ENCODE data around the gene PRPH.
A peak's percentile ranks its signal among the peaks of the same experiment; 100 is the strongest.

Gene PRPH

DNA sequence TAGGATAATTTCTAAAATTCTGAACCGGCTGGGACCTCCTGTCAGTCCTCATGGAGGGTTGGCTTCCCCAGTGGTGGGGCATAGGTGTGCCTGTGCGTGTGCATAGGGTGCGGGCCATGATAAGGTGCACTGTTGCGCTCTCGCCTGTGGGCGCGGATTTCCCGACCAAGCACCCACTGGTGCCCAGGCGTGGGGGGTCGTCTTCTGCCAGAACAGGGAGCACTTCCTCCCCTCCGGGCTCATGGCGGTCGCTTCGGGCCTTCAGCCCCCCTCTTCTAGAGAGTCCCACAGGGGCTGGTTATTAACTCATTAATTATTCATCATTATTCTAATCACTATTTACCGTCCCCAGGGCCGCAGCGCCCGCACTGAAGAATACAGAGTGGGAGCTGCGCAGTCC lies 39.3 kb downstream of the PRPH start:
- no peak for DNase-seq

DNA sequence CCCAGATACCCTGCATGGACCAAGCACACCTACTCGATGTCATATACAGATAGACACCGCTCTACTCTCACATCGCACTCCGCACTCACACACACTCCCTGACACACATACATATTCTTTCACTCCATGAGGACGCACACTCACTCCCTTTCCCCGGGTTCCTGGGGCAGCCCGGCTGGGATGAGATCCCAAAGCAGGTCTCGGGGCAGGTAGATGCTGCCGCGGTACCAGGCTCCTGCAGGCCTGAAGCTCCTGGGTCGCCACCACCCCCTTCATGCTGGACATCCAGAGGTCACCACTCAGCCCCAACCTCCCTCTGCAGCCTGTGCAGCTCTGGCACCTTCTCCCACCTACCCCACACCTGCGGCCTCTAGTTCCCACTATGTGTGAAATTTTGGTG lies 39.7 kb downstream of the PRPH start:
- no peak for DNase-seq

DNA sequence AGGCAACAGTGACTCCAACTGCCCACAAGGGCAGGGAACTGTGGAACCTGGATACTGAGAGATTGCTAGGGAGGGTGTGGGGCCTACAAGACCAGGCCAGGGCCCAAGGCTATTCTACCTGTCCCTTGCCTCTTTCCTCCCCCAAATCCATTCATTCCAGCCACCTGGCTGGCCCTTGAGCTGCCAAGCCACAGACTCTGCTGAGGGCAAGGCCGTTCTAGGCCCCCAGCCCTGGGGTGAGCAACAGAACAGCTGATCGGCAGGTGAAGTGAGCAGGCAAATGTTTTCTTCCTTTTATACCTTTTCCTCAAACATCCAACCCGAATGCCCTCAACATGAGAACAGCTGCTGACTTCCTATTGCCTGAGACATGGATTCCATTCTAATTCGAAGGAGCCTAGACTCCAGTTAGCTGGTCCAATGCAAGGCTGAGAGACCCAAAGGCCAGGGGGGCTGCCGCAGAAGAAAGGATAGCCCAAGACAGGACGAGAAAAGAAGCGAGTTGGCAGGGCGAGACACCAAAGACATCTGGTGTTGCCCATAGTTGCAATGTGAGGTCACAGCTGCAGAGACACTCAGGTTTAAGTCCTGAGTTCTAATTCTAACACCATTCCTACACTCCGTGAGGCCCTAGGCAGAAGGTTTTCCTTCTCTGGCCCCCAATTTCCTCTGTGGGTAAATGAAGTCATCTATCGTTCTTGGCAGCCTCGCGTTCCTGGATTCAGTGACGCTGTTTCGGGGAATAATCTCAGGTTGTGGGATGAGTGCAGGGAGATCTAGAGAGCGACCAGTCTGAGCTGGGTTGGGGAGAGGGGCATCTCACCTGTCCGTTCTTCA lies 40.4 kb downstream of the PRPH start:
- no peak for DNase-seq

DNA sequence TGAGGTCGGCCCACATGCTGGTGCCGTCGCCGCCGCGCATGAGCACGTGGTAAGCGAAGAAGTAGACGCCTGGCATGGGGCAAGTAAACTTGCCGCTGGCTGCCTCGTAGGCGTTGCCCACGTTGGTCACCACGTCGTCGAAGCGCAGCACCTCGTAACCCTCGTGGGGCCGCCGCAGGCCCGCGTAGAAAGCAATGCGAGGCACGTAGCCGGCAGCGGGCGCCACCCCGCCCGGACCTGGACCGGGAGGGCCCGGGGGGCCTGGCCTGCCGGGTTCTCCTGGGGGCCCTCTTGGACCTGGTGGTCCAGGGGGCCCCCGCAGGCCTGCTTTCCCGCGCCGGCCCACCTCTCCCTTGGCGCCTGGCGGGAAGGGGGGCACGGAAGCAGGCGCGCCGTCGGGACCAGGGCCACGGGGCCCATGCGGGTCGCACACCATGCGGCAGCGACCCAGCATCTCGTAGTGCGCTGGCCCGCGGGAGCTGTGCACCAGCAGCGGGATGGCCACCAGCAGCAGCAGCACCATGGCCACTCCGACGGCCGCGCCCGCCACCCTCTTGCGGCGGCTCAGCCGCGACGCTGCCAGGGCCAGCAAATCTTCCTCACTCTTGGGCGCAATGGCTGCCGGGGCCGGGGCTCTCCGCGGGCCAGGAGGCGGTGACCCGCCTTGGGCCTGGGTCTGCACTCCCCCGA lies 41.2 kb downstream of the PRPH start:
- DNase-seq, result no peak

DNA sequence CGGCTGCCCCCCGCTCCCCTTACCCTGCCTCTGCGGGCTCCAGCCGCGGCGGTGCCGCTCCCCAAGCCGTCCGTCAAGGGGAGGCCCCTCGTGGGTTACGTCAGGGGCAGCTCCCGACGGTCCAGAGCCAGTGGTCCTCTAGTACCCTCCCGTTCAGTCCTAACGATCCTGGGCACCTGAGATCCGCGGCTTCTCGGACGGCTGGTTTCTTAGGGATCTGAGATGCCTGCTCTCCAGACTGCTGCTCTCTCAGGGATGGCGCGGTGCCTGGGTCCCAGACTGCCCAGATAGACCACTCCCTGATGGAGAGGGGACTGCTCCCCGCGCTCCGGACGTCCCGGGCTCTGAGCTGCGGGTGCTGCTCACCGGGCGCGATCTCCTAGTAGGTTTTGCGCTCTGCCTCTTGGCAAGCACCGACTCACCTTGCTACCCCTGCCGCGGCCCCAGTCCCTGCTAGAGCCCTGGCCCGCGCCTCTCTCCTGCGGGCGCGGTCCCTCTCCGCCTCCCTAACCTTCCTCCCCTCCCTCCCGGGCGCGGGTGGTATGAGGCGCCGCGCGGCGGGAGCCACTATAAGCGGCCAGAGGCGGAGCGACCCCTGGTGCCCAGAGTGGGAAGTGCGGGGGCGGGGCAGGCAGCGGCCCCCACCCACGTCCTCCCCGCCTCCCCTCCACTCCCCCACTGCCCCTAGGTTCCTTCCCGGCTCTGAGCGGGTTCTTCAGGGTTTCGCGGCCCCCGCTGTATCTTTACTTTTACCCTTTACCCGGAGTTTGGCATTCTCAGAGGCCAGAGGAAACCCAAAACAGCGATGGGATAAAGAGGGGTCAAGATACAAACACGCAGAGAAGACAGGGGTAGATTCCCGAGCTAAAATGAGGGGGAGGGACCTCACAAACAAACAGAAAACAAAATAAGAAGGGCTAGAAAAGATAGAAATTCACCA lies 42.0 kb downstream of the PRPH start, which contains the start of gene C1QL4:
Gene C1QL4, minus strand, starts transcription at position 544 of the 940 bp plus-strand sequence. CDS start 711 bp downstream, outside the sequence.
- DNase-seq, result peak; percentile 51

DNA sequence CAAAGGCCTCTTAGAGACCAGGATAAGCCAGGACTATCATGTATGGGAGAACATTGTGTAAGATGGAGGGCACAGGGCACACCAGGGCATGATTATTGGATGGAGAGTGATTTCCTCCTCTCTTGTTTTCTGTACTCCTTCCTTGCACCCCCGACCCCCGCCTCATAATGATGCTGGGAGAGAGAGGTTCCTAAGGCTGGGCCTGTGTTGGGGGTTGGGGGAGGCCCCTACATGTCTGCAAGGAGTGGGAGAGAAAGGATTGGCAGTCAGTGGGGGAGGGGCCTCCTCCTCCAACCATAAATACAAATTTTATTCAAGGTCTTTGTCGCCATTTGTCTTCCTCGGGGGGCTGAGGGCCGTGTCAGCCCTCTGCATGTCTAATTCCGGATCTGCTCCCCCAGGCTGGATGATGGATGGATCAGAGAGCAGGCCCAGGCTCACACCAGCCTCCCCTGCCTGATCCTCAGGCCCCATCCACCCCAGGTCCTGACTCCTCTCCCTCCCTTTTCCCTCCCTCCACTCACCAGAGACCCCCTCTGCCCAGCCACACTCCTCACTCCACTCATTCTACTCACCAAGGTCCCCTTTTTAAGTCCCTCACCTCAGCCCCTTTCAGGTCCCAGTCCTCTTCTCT lies 44.0 kb downstream of the PRPH start:
- no peak for DNase-seq

DNA sequence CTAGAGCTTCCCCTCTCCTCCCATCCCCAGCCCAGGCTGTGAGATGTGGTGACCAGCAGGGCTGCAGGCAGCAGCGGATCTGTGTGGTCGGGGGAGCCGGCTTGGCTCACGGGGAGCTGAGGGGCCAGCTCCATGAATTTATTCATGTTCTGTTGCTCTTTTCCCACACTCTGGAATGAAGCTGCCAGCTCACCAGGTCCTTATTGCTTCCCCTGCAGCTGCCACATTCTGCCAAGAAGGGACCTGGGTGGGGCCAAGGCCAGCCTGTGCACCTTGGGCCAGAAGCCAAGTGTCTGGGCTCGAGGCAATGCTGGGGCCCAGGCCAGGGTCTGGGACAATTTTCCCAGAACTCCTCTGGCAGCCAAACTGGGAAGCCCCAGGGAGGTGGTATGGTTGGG lies 44.5 kb downstream of the PRPH start:
- no peak for DNase-seq

DNA sequence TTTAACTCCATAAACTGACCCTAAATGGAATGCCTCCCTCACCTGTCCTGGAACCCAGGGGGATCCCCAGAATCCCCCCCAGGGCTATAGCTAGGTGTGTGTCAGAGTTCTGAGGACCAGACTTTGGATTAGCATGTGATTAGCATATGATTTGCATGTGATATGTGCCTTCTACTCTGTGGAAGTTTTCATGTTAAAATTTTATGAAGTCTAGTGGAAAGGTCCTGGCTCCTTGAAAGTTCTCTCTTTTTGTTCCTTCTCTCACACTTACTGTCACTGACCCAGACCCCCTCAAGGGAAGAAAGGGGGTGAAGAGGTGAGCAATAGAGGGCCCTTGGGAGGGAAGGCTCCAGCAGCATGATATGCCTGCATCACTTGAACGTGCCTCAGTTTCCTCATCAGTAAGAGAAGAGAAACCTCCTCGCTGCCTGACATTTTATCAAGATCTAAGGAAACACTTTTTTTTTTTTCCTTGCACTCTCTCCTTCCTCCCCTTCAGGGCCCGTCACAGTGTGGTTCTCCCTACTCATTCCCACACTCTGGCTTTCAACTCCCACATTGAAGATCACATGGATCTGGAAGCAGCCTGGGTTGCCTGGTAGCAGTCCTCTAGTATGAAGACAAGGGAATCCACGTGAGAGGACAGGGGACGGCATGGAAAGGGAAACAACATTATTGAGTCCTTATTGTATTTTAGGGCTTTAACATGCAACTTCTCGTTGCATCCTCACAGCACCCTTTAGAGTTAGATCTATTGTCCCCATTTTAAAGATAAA lies 45.3 kb downstream of the PRPH start:
- DNase-seq, result no peak

DNA sequence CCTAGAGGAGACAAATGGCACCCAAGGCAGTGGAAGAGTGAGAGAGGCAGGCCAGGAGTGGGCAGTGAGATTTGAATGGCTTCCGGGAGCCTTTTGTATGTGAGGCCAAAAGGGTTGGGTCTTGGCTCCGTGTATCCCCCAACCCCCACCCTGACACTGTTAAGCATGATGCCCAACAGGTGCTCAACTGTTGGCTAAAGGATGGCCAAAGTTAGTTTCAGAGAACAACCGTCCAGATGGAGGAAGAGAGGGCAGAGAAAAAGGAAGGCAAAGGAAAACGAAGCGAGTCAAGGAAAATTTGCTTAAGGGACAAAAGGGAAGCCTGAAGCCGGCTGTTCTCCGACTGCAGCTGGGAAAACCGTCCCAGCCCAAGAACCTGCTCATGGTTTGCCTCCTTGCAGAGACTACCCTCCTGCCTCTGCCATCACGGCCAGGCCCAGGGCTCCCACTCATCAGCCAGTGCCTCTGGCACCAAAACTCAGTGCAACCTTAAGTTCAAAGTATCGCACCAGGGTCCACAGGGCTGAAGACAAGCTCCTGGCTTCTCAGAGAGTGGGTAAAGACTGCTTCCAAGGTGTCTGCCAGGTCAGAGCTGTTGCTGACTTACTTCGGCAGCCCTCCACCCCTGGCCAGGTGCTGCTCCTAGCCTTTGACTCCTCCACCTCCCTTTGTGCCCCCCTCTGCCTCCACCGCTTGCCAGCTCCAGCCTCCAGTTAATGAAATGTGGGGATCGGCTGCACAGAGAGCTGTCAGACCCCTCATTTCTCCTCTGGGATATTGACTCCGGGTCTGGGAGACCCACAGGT lies 46.2 kb downstream of the PRPH start:
- DNase-seq, result no peak

DNA sequence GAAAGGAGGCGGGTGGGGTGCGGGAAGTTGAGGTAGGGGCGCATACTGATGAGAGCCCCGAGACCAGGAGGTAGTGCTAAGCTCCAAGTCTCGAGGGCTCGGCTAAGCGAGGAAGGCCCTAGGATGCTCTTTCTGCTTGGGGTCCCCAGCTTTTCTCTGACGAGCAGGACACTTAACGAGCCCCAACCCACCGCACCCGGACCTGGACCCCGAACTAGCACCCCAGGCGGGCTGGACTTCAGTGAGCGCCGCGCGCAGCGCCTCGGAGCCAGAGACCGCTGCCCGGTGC lies 46.8 kb downstream of the PRPH start:
- no peak for DNase-seq

DNA sequence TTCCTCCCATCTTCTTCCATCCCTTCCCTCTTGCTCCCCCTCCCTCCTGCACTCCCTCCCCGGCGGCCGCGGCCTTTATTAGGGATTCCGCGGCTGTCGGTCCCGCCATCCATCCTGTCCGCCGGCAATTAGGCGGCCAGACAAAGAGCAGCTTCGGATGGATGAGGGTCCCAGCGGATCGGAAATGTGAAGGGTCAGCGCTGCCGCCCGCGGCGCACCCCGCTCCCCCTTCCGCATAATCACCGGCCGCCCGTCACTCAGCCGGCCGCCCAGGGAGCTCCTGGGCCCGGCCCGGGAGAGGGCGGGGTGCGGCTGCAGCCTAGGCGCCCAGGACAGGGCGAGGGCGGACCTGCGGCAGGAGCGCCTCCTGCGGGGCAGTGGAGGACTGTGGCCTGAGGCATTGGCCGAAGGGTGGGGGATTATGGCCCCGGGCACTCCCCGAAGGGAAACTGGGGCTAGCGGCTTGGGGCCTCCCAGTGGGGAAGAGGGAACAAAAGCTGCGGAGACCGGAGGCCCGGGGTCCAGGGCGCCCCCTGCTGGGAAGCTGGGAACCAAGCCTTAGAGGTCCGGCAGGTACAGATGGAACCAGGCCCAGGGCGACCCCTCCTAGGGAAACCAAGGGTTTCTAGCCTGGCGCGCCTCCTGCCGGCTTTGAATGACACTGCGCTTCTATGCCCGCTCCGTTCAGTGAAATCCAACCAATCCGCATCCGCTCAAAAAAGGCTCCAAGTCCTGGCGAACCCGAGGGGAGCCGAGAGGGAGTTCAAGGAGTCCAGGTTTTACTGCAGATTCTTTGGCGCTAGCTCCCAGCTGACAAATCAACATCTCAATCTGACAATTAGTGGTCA lies 47.3 kb downstream of the PRPH start:
- peak; percentile 87 for DNase-seq

DNA sequence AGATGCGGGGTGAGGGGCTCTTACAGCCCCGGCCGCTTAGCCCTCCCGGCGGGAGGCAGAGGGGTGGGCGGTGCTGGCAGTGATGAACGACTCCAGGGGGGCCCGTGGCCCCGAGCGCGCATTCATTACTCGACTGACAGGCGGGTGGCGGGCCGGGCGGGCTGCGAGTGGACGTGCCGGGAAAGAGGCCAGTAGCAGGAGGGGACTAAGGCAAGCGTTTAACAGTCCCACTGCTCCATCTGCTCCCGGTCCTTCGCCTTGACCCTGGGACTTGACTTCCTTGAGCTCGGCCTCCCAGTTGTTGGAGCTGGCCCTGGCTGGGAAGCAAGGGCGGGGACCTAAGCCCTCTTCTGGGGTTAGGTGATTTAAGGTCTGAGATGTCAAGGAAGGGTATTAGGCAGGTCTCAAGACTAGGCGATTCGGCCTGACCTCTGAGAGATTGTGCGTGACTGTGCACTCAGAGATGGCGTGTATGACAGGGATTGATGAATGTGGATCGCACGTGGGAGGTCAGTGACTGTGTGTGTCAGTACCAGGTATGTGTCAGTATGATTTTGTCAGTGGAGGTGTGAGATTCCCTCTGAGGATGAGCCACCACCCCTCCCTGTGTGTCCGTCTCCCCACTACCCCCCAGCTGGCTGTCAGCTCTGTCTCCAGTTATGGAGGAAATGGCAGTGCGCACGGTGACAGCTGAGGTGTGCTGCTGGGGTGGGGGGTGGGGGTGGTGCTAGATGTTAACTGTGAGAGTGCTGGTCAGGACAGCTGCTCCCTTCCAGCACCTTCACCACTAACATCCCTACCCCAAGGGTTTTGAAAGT lies 48.2 kb downstream of the PRPH start:
- DNase-seq, result no peak

DNA sequence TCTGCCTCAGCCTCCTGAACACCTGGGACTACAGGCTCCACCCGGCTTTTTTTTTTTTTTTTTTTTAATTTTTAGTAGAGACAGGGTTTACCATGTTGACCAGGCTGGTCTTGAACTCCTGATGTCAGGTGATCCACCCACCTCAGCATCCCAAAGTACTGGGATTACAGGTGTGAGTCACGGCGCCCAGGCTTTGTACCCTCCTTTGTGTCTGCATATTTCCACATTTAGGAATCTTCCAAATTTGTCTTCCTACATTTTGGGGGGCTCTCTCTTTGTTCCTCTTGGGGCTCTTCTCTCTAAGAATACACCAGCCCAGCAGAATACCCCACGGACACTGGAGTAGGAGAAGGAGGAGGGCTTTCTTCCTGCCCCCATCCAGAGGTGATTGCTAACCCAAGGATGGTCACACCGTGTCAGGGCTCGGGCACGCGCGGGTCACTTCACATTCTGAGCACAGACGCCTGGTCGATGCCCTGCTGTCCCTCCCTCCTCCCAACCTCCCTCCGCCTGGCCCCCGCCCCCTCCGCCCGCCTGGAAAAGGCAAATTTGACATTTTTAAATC lies 49.6 kb downstream of the PRPH start:
- no peak for DNase-seq

DNA sequence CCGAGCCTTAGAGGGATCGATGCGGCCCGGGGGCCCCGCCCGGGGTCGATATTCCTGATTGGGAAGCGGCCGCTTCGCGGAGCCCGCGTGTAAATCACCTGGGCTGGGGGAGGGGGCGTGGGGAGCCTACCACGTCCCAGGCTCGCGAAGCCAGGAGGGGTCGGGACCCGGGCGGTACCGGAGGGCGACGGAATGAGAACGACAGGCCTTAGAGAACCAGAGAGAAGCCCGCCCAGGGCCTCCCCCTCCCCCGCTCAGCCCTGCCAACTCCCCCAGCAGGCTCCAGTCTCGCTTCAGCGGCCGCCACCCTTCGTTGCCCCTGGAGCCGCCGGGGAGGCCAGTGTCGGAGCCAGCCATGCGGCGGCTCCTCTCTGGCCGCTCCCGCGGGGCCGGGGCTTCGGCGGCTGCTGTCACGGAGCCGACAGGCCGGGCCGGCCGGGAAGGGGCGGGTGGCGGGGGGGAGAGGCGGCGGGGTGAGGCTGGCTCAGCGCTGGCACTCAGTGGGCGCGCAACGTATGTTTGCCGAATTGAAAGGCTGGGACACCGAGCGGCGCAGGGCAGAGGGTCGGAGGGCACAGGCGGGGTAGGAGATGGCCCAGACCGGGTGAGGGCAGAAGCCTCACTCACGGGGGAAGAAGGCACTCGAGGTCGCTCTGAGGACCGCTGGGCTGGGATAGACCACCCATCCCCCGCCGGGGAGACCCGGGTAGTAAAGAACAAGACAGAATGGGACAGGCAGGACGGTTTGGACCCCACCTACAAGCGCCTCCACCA lies 50.3 kb downstream of the PRPH start:
- peak; percentile 68 for DNase-seq

DNA sequence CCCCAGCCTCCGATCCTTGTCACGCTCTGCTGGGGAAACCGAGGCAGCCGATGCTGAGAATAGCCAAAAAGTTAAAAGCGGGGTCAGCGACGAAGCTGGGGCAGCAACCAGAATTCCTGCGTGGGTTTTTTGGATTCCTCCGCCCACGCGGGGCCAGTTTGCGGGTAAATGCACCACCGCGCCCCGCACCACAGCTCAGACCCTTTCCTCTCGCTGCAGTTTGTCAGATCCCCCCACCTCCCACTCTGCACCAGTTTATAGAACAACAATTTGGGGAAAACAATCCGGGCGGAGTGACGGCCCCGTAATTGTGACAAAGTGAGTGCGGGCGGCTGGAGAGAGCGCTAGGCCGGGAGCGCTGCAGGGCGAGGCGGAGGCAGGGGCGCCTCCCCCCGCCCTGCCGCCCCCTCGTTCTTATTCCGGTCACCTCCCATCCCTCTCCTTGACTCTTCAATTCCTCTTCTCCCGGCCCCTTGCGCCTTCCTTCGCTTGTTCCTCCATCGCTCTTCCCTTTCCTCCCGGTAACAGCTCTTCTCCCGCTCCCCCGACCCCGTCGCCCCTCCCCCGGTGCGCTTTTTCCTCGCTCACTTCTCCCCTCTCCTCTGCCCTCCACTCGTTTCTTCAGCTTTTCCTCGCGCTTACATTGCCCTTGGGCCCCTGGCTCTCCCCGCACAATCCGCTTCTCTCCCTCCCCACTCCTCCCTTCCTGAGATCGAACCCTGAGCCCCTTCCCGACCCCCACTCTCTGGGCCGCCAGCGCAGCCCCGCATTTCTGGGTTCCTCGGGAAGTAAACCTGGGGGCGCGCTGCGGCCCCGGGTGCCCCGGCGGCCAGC lies 51.1 kb downstream of the PRPH start:
- no peak for DNase-seq

DNA sequence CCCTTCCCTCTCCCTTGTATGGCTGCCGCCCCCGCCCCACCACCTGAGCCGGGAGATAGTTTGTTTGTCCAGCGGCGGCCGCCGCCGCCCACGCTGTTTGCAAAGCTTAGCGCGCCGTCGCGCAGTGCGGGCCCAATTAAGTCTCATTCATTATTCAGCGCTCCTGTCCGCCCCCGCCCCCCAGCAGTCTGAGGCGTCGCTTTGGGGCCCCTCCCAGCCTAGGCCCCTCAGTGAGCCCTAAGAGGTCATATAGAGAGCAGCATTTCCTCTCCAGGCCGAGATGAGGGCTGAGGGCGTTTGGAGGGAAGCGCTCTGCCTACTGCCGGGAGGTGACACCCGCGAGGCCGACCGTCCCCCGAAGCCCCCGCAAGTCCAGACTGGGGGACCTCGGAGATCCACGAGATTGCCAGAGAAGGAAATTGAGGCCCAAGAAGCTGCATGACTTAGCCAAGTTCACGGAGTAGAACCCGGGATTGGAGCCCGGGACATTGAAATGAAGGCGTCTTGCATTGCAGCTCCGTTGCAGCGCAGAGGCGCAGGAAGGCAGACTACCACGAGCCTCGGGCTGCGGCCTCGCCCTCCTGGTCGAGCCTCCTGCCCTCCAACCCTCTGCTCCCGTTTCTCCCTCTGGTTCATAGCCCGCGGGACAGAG lies 51.8 kb downstream of the PRPH start, which contains the start of gene DNAJC22:
Gene DNAJC22, plus strand, starts transcription at position 230 of the 652 bp plus-strand sequence. CDS start 1,985 bp downstream, outside the sequence.
- DNase-seq, result peak; percentile 44

Measured in NCI-H526 treated with DMSO at 0.1 percent for 48 hours (cell line).